Activated CD4-positive, alpha-beta T cell treated with anti-CD3 and anti-CD28 coated beads for 24 hours (primary cell): ENCODE results near the gene SPINDOC.
"Not testable (repeated sequence)": the region's sequence is repeated elsewhere in the genome, so short reads cannot be mapped to it uniquely, and the experiment has no call there.

ENCODE experiments used
- DNase-seq, 2 donors: peaks; one replicate each; pipeline ENCODE4 v3.0.0-alpha.2; 2020; ENCODE audit warnings: low read depth in 2 of 2

The SPINDOC gene

DNA sequence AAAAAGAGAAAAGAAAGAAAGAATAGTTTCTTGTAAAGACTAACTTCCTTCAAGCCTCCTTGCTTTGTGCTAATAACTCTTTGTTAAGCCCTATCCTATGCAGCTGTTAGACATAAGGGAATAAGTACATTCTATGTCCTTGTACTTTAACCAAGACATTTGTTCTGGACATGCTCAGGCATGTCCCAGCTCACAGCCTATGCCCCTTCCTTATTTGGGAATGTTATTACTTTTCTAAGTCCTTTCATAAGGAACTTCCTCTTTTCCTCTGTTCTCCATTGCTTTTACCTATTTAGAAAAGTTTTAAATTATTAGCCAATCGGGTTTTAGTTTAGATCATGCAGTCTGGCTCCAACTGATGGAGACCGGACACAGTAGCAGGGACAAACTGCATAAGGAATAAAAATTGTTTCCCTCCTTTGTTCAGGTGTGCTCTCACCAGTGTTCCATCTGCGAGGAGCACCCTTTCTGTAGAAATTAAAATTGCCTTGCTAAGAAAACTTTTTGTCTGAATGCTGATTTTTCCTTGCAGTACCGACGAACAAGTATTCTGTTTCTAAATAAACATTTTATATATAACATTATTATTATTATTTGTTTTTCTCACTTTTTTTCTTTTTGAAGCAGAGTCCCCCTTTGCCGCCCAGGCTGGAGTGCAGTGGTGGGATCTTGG is 21.6 kb upstream of the SPINDOC start:
- DNase-seq, result no peak

- no peak for DNase-seq
Measured at GRCh38 chr11:63793161-63793560, 20.1 kb upstream of the SPINDOC start.

DNA sequence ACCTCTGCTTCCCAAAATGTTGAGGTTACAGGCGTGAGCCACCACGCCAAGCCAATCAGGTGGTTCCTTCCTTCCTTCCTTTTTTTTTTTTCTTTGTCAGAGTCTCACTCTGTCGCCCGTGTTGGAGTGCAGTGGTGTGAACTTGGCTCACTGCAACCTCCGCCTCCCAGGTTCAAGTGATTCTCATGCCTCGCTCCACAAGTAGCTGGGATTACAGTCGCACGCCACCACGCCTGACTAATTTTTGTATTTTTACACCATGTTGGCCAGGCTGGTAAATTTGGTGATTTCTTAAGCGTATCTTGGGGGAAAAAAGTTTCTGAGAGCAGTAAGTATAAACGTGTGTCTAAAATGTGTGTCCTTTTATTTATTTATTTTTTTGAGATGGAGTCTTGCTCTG is 18.2 kb upstream of the SPINDOC start:
- no peak for DNase-seq

GRCh38 chr11:63800921-63801320 is 12.3 kb upstream of the SPINDOC start:
- DNase-seq, result no peak

DNA sequence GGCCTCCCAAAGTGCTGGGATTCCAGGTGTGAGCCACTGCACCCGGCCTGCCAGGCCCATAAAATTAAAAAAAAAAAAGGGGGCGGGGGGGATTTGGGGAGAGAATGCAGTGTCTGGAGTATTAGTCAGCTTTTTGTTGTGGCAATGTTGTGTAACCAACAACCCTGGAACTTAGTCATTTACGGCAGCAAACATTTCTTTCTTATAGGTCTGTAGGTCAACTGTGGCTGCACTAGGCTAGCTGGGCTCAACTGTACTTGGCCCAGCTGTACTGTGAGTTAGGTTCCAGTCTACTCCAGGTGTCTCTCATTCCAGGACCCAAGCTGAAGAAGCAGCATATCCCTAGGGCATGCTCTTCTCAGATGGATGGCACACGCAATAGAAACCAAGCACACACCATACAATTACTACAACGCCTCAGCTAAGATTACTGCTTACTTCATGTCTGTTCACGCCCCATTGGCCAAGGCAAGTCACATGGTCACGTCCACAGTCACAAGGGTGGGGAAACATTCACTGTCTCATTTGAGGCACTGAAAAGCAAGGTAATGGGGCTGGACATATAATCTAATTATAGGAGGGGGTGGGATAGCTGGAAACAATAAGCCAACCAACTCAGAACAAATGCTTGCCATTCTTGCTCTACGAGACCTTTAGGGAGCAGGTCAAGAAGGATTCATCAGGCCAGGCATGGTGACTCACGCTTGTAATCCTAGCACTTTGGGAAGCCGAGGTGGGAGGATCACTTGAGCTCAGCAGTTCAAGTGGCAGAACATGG is 10.4 kb upstream of the SPINDOC start:
- no peak for DNase-seq

DNA sequence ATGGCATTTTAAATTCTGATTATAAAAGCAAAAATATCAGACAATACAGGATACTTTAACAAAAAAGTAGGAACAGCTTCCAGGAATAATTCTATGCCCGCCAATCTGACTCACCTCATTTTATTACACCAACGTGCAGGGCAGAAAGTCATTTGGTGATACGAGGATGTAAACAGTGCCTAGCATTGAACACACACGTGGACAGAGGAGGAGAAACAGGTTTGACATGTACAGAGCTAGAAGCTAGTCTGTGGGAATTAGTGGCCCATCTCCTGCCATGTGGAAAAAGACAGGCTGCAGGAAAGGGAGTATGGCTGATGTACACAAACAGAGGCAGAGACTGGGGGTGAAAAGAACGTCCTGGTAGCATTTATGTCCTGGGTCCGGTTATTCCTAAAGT is 9.0 kb upstream of the SPINDOC start:
- DNase-seq, result no peak

DNA sequence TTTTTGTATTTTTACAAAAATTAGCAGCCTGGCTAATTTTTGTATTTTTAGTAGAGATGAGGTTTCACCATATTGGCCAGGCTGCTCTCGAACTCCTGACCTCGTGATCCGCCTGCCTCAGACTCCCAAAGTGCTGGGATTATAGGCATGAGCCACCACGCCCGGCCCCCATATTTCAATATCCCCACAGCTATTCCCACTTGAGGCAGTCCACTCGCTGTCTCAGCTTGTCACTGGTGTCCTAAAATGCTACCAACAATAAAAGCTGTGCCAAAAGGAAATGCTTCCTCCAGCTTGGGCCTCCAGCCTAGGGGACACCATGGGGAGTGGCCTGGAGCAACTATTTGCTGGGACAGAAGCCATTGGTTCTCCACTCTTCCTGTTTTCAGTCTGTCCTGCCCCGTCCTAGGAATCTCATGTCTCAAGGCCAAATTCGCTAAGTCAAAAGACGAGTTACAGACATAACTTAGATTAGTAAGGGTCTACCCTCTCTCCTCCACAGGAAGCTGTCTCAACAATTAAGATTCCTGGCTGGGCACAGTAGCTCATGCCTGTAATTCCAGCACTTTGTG is 7.3 kb upstream of the SPINDOC start:
- DNase-seq, result no peak

- DNase-seq, result not testable (repeated sequence)
Measured at GRCh38 chr11:63810383-63810782, 2.9 kb upstream of the SPINDOC start.

DNA sequence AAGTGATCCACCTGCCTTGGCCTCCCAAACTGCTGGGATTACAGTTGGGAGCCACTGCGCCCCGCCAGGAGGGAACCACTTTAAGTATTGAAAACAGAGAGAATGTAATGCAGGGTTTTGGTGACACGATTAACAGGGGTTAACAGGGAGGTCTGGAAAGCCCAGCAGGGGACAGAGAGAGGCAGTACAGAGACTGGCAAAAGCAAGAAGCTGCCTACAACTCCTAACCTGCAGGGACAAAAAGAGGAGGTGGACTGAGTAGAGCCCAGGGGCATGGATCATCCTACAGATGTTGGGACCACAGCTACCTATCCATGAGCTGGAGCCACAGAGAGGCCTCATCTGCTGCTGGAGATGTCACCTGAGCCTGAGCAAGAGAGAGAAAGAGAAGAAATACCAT is 1.7 kb upstream of the SPINDOC start:
- DNase-seq, result no peak

DNA sequence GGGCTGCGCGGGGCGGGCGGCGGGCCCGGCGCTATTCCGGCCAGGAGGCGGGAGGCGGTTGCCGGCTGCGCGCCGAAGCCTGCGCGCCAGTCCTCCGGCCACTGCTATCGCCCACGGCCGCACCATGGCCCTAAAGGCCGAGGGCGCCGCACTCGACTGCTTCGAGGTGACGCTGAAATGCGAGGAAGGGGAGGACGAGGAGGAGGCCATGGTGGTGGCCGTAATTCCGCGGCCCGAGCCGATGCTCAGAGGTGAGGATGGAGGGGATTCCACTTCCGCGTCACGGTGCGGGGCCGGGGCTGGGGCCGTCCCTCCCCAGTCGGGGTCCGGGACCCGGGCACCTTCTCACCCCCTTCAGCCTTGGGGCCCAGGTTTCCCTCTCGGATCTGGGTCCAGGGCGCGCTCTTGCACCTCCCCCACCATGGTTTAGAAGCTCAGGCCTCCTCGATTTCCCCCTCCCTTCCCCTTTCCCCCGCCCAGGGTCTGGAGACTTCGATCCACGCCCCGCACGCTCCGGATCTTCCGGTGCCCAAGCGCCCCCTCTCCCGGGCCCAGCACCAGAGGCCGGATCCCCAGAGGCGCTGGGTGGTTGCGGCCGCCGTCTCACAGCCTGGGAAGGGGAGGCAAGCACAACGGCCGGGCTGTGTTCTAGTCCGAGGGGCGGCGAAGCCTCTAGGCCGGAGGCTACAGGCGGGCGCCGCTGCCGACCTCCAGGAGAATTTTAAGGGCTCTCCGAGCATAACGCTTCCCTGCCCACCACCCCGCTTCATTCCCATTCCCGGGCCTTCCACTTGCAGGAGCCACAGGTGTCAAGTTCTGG is 517 bp downstream of the SPINDOC start:
- DNase-seq, result peak in 1 of 2 donors; percentile 31

DNA sequence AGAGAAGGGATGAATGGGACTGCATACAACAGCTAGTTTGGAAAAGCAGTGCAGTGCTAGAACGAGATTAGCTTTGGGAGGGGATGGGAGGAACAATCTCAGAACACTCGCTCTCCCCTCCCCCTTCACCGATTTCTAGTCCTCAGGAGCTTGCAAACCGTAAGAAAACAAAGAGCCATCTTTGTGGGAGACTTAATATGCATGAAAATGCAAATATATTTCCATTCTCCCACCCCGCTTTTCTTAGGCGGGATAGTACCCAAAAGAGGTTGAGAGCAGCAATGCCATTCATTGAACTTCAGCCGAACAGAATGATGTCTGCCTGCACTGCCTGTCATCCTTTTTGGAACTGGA is 1.1 kb downstream of the SPINDOC start:
- no peak for DNase-seq

DNA sequence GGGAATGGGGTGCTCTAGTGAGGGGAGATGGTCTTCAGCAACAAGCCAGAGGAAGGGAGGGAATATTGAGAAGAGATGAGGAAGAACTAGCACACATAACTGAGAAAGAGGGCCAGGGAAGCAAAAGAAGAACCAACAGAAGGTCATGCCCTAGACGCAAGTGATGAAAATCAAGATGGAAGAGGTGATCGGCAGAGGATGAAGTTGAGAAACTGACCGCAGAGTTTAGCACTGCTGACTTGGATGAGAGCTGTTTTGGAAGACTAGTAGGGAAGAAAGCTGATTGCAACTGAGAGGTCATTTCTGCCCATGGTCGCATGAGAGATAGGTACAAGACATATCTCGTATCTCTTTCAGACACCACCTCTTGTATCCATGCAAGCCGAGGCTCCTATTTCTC is 2.9 kb downstream of the SPINDOC start:
- no peak for DNase-seq

GRCh38 chr11:63816732-63817131 is 3.5 kb downstream of the SPINDOC start:
- DNase-seq, result no peak

DNA sequence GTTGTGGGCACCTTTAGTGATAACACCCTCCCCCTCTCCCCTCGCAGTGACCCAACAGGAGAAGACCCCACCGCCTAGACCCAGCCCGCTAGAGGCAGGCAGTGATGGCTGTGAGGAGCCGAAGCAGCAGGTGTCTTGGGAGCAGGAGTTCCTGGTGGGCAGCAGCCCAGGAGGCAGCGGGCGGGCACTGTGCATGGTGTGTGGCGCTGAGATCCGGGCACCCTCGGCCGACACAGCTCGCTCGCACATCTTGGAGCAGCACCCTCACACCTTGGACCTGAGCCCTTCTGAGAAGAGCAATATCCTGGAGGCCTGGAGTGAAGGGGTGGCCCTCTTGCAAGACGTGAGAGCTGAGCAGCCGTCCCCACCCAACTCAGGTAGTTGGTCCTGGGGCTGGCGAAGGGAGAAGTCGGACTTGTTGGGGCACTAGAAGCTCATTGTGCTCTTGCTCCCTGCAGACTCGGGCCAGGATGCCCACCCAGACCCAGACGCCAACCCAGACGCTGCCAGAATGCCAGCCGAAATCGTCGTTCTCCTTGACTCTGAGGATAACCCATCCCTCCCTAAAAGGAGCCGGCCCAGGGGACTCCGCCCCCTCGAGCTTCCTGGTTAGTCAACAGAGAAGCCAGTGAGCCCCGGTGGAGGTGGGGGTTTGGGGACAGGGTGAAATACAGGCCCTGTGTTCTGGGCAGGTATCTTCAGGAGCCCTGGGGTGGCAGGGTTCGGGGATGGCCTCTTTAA is 4.7 kb downstream of the SPINDOC start:
- no peak for DNase-seq

- no peak for DNase-seq
Measured at GRCh38 chr11:63818609-63819008, 5.4 kb downstream of the SPINDOC start.

DNA sequence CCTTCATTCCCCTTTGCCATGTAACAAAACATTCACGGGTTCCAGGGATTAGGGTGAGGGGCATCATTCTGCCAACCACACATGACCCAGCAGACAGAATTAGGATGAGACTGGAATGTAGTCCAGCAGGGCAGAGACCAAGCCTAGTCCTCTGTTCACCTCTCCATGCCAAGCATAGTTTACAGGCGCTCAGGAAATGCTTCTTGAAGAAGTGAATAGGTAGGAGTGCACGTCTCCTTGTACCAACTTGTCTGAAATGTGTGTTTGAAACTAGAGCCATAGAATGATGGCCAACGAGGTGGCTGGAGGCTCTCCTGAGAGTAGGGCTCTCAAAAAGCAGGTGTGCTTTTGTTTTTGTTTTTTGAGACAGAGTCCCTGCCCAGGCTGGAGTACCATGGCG is 8.2 kb downstream of the SPINDOC start:
- DNase-seq, result no peak

DNA sequence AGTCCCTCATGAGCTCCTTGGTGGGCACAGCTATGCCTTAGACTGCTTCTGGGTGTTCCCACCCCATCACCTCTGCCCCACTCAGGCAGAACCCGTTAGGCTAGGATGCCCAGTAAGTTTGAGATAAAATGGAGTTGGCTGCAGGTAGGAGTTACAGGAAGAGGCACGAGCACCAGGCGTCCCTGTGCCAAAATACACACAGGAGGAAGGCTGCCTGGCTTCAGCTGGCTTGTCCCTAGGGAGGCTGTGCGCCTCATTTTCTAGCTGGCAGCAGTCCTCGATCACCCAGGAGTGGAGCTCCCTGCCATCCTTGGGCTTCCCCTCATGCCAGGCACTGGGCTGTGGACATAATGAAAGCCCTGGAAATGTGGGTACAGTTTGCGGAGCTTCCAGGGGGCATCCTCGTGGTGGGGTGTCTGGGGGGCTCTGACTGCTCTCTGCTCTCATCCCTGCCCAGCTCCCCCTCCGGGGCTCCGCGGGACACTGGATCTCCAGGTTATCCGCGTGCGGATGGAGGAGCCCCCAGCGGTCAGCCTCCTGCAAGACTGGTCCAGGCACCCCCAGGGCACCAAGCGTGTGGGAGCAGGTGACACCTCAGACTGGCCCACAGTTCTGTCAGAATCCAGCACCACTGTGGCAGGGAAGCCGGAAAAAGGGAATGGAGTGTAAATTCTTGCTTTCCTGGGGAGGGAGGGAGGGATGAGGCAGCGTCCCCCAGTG is 13.4 kb downstream of the SPINDOC start:
- no peak for DNase-seq

- DNase-seq, result no peak
Measured at GRCh38 chr11:63829823-63830489, 16.7 kb downstream of the SPINDOC start.

DNA sequence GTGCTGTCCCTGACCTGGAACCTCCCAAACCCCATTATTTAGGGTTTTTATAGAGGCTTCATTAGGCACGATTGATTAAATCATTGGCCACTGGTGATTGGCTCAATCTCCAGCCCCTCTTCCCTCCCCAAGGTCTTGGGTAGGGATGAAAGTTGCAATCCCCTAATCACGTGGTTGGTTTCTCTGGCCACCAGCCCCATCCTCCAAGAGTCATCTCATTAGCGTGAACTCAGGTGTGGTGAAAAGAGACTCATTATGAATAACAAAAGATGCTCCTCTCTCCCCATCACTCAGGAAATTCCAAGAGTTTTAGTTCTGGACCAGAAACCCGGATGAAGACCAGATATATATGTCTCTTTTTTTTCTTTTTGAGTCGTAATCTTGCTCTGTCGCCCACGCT is 18.1 kb downstream of the SPINDOC start:
- no peak for DNase-seq

GRCh38 chr11:63832336-63832735 is 19.1 kb downstream of the SPINDOC start:
- DNase-seq, result no peak
